ENCODE data around the gene CA14. TPM values are rescaled to one million over a fixed set of nuclear protein-coding genes. Genes with fewer than 3 reads are reported as not detected.
A peak's percentile ranks its signal among the peaks of the same experiment; 100 is the strongest.
"Not testable (repeated sequence)": the region's sequence is repeated elsewhere in the genome, so short reads cannot be mapped to it uniquely, and the experiment has no call there.

CA14 gene
- polyA plus RNA-seq, 1 experiment: not detected

DNA sequence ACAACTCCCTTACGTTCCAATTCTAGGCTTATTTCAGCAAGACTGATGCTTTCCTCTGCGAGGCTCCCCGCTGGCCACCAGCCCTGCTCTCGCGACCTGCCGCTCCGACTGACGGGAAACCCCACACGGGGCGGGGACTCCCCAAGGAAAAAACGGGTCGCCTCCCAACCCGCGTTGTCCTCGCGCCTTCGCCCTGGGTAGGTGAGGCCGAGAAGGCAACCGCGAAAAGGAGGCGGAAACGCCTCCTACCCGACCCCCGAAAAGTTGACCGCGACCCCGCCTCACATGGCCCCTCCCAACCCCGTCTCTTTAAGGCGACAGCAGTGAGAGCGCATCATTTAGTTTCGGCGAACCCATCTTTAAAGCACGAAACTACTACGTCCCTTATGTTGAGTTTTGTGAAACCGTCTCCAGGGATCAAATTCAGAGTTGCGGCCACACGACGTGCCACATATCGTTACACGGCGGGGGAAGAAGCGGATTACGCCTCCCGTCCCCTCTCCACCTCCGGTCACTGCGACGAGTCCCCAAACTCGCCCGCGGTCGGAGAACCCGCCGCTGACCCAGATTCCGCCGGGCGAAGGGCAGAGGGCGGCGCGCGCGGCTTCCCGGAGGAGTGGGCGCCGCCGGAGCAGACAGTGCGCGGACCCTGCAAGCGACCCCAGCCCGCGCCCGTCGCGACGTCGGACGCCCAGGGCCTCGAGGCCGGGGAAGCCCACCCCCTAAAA, 22.8 kb upstream of the CA14 start:
- Histone ChIP-seq H3K36me3 (ENCODE audit: control insufficient read depth, insufficient read depth, low read length) (no peaks in the 10 kb centered on the region), H3K27me3 (ENCODE audit: control insufficient read depth, insufficient read depth, low read length) (no peaks in the 10 kb centered on the region), H3K4me3 (ENCODE audit: low read depth, low read length) (peak overlapping the region; percentile 67)
- ChIA-PET CTCF (interaction anchor here (2.4 to 2.7 kb wide), 2 partner anchors 12 to 21 kb away, joined by 7 to 10 read pairs; no protein-coding TSS in a partner anchor), POLR2A (interaction anchor here (0.6 kb wide), 1 partner anchor 196 kb away, joined by 6 read pairs; no protein-coding TSS in a partner anchor)
- no peak for DNase-seq (ENCODE audit: low read depth)
- TF ChIP-seq, protein P1, sequence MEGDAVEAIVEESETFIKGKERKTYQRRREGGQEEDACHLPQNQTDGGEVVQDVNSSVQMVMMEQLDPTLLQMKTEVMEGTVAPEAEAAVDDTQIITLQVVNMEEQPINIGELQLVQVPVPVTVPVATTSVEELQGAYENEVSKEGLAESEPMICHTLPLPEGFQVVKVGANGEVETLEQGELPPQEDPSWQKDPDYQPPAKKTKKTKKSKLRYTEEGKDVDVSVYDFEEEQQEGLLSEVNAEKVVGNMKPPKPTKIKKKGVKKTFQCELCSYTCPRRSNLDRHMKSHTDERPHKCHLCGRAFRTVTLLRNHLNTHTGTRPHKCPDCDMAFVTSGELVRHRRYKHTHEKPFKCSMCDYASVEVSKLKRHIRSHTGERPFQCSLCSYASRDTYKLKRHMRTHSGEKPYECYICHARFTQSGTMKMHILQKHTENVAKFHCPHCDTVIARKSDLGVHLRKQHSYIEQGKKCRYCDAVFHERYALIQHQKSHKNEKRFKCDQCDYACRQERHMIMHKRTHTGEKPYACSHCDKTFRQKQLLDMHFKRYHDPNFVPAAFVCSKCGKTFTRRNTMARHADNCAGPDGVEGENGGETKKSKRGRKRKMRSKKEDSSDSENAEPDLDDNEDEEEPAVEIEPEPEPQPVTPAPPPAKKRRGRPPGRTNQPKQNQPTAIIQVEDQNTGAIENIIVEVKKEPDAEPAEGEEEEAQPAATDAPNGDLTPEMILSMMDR (IDR thresholded peaks at IDR 0.05; ENCODE audit: insufficient read depth, low read depth, low read length): no peak

DNA sequence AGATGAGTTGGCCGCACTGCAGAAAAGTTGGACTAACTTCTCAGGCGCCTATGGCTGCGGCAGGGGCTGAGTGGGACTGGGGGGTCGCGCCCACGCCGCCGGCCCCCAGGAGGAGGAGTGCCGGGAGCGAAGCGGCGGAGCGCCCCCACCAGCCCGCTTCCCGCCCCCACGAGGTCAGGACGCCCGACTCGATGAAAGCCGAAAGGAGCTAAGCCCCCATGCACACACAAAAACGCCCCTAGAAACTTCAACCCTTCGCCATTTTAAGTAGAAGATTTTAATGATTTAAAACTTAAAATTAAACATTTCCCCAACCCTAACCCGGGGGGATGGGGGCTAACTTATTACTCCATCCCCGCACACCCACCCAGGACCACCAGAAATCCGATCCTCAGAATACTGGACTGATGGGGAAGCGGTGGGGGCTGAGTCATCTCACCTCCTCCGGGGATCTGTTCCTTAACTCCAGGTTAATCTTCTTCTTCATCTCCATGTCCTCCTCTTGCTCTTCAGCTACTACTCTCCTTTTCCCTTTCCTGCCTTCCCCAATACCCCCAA, 22.2 kb upstream of the CA14 start:
- H3K36me3 ChIP-seq (ENCODE audit: control insufficient read depth, insufficient read depth, low read length): no peaks in the 10 kb centered on the region
- DNase-seq (ENCODE audit: low read depth): no peak
- TF ChIP-seq, protein P1 (IDR thresholded peaks at IDR 0.05; ENCODE audit: insufficient read depth, low read depth, low read length): no peak
- peak overlapping the region; percentile 67 for H3K4me3 ChIP-seq (ENCODE audit: low read depth, low read length)
- ChIA-PET POLR2A (interaction anchor here (0.6 kb wide), 2 partner anchors 128 to 197 kb away, joined by 3 to 6 read pairs; no protein-coding TSS in a partner anchor), CTCF (no interaction called here)
- no peaks in the 10 kb centered on the region for H3K27me3 ChIP-seq (ENCODE audit: control insufficient read depth, insufficient read depth, low read length)

- ChIA-PET CTCF (interaction anchor here (1.5 kb wide), 1 partner anchor 10 kb away, joined by 5 read pairs; no protein-coding TSS in a partner anchor), POLR2A (interaction anchor here (0.6 kb wide), 1 partner anchor 128 kb away, joined by 3 read pairs; no protein-coding TSS in a partner anchor)
- Histone ChIP-seq H3K36me3 (ENCODE audit: control insufficient read depth, insufficient read depth, low read length) (no peaks in the 10 kb centered on the region), H3K4me3 (ENCODE audit: low read depth, low read length) (peak within 1 kb of the TSS; percentile 67), H3K27me3 (ENCODE audit: control insufficient read depth, insufficient read depth, low read length) (no peaks in the 10 kb centered on the region)
- TF ChIP-seq, protein P1 (IDR thresholded peaks at IDR 0.05; ENCODE audit: insufficient read depth, low read depth, low read length): 0 out of 2 replicates have a peak, but pooled peaks have one; percentile 13
- peak; percentile 98 for DNase-seq (ENCODE audit: low read depth)
These were observed 21.5 kb upstream of the CA14 start, which contains the start of gene ANP32E for GRCh38 chr1:150235852-150236613. Gene ANP32E (minus strand): TSS chr1:150236112. CDS start chr1:150235786, 326 bp downstream.

DNA sequence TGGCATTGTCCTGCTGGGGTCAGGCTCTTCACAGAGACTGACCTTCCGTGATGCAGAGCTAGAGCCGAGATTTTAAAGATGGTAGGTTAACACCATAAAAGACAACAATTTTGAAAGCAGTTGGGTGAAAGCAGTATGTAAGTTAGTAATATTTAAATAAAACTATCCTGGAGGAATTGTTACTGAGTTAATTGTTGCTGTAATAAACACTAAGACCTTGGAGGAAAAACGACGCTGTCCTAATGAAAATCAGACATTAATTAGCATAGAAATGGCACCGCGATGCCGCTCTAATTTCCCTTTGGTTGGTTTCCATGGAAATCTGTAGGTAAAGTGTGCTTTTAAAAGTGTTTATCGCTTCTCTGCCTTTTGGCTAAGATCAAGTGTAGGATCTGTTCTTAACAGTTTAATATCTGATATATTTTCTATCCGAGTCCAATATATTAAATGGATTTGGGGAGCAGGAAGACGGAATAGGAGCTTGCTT, 20.9 kb upstream of the CA14 start:
- Histone ChIP-seq H3K36me3 (ENCODE audit: control insufficient read depth, insufficient read depth, low read length) (no peaks in the 10 kb centered on the region), H3K27me3 (ENCODE audit: control insufficient read depth, insufficient read depth, low read length) (no peaks in the 10 kb centered on the region), H3K4me3 (ENCODE audit: low read depth, low read length) (peak overlapping the region; percentile 67)
- POLR2A ChIA-PET: no interaction called here
- DNase-seq (ENCODE audit: low read depth): no peak
- CTCF ChIA-PET: interaction anchor here (1.5 kb wide), 1 partner anchor 9 kb away, joined by 5 read pairs; no protein-coding TSS in a partner anchor
- TF ChIP-seq, protein P1 (IDR thresholded peaks at IDR 0.05; ENCODE audit: insufficient read depth, low read depth, low read length): no peak

DNA sequence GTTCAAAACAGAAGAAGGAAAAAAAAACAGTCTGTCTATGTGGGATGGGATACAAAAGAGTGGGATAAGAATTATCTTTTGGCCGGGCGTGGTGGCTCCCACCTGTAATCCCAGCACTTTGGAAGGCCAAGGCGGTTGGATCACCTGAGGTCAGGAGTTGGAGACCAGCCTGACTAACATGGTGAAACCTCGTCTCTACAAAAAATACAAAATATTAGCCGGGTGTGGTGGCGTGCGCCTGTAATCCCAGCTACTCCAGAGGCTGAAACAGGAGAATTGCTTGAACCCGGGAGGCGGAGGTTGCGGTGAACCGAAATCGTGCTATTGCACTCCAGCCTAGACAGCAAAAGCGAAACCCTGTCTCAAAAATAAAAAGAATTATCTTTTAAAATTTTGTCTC, 20.4 kb upstream of the CA14 start:
- H3K36me3 ChIP-seq (ENCODE audit: control insufficient read depth, insufficient read depth, low read length); H3K27me3 ChIP-seq (ENCODE audit: control insufficient read depth, insufficient read depth, low read length); POLR2A ChIA-PET: not testable (repeated sequence)

More for the DNA sequence above, 20.4 kb upstream of the CA14 start:
- CTCF ChIA-PET: interaction anchor here (1.5 kb wide), 1 partner anchor 8 kb away, joined by 5 read pairs; no protein-coding TSS in a partner anchor
- DNase-seq (ENCODE audit: low read depth); H3K4me3 ChIP-seq (ENCODE audit: low read depth, low read length): not testable (repeated sequence)
